Stimulated activated CD8-positive, alpha-beta memory T cell treated with anti-CD3 and anti-CD28 coated beads, Interleukin-4, amount 100 ng/mL, for 24 hours (primary cell): Measurements from ENCODE around the gene PRAMEF13.
"Not testable (repeated sequence)": the region's sequence is repeated elsewhere in the genome, so short reads cannot be mapped to it uniquely, and the experiment has no call there.

ENCODE experiments used
- DNase-seq: peaks from one replicate; pipeline ENCODE4 v3.0.0-alpha.2; 2020; ENCODE audit warnings: low read depth

The PRAMEF13 gene, protein sequence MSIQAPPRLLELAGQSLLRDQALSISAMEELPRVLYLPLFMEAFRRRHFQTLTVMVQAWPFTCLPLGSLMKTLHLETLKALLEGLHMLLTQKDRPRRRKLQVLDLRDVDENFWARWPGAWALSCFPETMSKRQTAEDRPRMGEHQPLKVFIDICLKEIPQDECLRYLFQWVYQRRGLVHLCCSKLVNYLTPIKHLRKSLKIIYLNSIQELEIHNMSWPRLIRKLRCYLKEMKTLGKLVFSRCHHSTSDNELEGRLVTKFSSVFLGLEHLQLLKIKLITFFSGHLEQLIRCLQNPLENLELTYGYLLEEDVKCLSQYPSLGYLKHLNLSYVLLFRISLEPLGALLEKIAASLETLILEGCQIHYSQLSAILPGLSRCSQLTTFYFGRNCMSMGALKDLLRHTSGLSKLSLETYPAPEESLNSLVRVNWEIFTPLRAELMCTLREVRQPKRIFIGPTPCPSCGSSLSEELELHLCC

GRCh38 chr1:13201309-13201708, at the start of gene PRAMEF13:
Gene PRAMEF13, minus strand, starts transcription at chr1:13201409. Its CDS starts 1,820 bp downstream, at chr1:13199589.
- not testable (repeated sequence) for DNase-seq

GRCh38 chr1:13247122-13247521, 45.9 kb upstream of the PRAMEF13 start:
- DNase-seq: not testable (repeated sequence)

- DNase-seq: not testable (repeated sequence)
These were observed 45.3 kb upstream of the PRAMEF13 start for GRCh38 chr1:13246554-13246871.

- not testable (repeated sequence) for DNase-seq
These were observed 44.8 kb upstream of the PRAMEF13 start for GRCh38 chr1:13245841-13246553.

- DNase-seq: not testable (repeated sequence)
These were observed 42.5 kb upstream of the PRAMEF13 start for GRCh38 chr1:13243536-13244263.

DNA sequence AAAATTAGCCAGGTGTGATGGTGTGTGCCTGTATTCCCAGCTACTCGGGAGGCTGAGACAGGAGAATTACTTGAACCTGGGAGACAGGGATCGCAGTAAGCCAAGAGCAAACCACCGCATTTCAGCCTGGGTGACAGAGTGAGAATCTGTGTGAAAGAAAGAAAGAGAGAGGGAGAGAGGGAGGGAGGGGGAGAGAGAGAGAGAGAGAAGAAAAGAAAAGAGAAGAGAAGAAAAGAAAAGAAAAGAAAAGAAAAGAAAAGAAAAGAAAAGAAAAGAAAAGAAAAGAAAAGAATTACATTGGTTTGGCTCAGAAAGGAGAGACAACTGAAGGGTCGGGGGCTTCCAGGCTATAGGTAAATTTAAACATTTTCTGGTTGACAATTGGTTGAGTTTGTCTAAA, 38.4 kb upstream of the PRAMEF13 start:
- not testable (repeated sequence) for DNase-seq

DNA sequence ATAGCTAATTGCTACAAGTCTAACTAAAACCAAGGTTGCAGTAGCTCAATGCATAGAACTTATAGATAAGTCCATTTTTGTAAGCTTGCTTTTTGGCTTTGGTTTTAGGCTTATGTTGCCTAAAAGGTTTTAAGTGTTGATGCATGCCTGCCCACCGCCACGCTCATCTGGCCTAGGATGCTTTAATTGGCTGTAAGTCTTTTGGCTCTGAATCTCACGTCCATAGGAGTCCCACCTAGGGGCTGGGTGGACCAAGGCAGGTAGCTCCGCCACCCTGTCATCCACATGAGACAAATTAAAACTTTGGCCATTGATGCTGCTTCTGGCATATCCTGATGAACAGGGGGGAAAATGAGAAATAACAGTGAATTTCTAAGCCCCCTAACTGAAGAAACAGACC, 36.4 kb upstream of the PRAMEF13 start:
- DNase-seq: not testable (repeated sequence)

- DNase-seq: not testable (repeated sequence)
These were observed 32.8 kb upstream of the PRAMEF13 start for GRCh38 chr1:13234057-13234456.

DNA sequence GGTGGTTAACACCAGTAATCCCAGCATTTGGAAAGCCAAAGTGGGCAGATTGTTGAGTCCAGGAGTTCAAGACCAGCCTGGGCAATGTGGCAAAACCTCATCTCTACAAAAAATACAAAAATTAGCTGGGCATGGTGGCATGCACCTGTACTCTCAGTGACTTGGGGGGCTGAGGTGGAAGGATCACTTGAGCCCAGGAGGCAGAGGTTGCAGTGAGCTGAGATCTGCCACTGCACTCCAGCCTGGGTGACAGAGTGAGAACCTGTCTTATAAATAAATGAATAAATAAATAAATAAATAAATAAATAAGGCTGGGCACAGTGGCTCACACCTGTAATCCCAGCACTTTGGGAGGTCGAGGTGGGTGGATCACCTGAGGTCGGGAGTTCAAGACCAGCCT, 30.8 kb upstream of the PRAMEF13 start:
- DNase-seq: not testable (repeated sequence)

- not testable (repeated sequence) for DNase-seq
These were observed 30.0 kb upstream of the PRAMEF13 start for GRCh38 chr1:13231061-13231750.

GRCh38 chr1:13230601-13231000, 29.4 kb upstream of the PRAMEF13 start:
- DNase-seq: not testable (repeated sequence)

DNA sequence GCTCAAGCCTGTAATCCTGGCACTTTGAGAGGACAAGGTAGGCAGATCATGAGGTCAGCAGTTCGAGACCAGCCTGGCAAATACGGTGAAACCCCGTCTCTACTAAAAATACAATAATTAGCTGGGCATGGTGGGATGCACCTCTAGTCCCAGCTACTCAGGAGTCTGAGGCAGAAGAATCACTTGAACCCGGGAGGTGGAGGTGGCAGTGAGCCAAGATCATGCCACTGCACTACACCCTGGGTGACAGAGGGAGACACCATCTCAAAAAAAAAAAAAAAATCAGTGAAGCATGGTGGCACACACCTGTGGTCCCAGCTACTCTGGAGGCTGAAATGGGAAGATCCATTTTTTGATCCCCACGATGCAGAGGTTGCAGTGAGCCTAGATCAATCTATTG, 28.9 kb upstream of the PRAMEF13 start:
- DNase-seq: not testable (repeated sequence)

- peak; percentile 14 for DNase-seq
These were observed 27.2 kb upstream of the PRAMEF13 start for GRCh38 chr1:13228343-13228781.

GRCh38 chr1:13227271-13228055, 26.3 kb upstream of the PRAMEF13 start:
- DNase-seq: not testable (repeated sequence)

DNA sequence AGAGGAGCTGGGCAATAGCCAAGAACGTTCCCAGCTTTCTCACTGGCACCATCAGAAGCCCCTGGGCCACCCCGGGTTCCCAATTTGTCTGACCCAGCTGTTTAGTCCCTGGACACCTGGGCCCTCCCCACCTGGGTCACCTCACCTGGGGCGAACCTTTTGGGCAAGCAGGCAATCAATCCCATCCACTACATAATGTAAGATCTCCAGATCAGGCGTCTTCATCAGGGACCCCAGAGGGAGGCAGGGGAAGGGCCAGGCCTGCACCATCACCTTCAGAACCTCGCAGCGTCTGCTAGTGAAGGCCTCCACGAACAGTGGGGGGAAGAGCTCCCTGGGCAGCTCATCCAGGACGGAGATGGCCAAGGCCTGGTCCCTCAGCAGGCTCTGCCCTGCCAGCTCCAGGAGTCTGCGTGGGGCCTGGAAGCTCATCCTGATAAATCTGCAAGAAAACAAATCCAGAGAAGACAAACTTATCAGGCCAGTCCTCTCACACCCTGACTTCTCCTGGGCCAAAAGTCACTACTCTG, 24.5 kb upstream of the PRAMEF13 start, which contains the start of gene PRAMEF18:
PRAMEF18 (minus strand) TSS at position 480 of the 530 bp plus-strand sequence; CDS start at position 432, 48 bp downstream.
- not testable (repeated sequence) for DNase-seq

DNA sequence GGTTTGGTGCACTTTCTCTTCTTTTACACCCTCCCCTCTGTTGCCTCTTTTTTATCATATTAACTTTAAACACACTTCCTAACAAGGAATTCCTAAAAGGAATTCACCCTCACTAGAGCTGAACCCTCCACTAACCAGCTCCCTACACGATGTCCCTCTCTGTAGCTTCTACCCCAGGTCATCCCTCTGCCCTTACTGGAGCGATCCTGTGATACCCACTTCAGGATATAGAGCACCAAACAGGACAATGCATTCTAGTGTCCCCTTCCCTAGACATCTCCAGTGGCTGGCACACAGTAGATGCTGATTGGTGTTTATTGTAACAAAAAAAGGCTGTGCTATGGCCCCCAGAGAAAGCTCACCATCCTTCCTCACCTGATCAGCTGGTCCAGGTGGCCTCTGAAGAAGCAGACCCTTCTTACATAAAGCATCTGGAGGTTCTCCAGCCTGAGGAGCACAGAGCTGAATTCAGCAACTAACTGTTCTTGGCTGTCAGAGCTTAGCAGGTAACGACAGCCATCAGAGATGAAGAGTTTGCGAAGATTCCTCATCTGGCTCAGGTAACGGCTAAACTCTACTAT, 23.4 kb upstream of the PRAMEF13 start:
- DNase-seq: no peak

GRCh38 chr1:13222788-13223187, 21.6 kb upstream of the PRAMEF13 start:
- DNase-seq: not testable (repeated sequence)

DNA sequence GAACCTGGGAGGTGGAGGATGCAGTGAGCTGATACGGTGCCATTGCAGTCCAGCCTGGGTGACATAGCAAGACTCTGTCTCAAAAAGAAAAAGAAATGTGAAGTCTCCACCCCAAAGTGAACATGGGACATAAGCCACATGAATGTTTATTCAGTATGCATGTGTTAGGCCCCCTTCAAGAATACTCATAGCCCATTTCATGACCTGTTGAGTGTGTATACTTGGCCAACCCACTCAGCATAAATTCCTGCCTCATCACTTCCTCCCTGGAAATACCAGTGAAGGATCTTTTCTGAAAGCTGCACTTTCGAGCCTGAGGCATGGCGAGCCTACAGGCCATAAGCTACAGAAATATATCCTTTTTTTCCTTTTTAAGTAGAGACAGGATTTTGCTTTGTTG, 18.0 kb upstream of the PRAMEF13 start:
- DNase-seq: not testable (repeated sequence)

DNA sequence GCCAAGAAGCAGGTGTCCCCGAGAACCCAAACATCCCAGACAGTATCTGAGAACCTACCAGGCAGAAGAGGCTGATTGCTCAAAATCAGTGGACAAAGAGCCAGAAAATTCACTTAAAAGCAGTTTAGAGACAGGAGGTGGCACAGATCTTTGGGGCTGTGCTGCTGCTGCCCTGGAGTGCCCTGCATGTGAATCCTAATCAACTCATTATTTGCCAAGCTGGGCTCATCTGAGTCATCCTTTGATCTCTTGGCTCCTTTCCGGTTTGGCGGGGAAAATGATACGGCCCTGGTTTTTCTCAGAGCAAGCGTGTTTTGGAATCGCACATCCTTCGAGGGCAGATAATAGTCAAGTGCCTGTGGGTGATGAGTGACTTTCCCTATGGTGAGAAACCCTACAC, 15.4 kb upstream of the PRAMEF13 start:
- DNase-seq: not testable (repeated sequence)

GRCh38 chr1:13208712-13209111, 7.5 kb upstream of the PRAMEF13 start:
- DNase-seq: not testable (repeated sequence)
